ENCODE results near the gene C5orf22.

C5orf22 gene

DNA sequence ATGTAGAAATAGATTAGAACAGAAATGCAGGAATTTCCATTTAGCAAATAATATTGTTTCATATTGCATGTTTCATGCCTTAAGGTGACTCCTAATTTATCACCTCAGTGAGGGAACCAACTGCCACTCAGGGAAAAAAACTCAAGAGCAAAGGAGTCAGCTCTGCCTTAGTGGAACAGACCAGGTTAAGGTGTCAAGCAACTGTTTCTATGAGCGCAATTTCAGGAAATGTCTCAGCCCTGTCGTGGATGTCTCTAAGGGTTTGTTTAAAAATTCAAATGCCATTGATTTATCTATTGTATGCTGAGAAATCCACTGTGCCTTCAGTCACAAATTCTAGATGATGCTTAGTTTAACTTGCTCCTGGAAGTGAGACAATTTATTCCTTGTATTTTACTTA is 72.1 kb downstream of the C5orf22 start:
- no peak for DNase-seq (ENCODE audit: low read depth in 3 of 3)

DNA sequence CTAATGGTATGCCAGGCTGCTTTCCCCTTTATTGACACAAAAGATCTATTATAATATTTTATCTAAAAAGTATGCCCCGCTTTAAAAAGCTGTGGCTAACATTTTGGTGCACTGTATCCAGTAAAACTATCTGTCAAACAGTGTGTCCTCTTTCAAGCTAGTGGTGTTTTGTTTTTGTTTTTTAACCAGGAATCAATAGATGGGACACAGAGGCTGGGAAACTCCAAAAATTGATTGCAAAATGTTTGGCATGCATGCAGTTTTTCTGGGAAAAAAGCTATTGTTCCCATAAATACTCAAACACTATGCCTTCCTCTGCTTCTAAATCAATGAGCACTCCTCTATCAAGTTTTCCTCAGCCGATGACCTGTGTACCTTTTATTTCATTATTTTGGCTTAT is 72.5 kb downstream of the C5orf22 start:
- no peak for DNase-seq (ENCODE audit: low read depth in 3 of 3)

Data from stimulated activated CD4-positive, alpha-beta T cell treated with anti-CD3 and anti-CD28 coated beads, TNF-alpha, amount 100 ng/mL, for 4 hours (primary cell).